GM12878 (cell line): ENCODE data around the gene SCUBE2. TPM values are rescaled to one million over a fixed set of nuclear protein-coding genes. Genes with fewer than 3 reads are reported as not detected.

ENCODE experiments used
- EED ChIP-seq: sonication (generic); IDR thresholded peaks from 2 replicates; pipeline ENCODE4 v1.6.1; 2016; ENCODE audit warnings: antibody characterized with exemption, low read depth
- HDAC6 ChIP-seq: fragments of 200-600 bp; sonication (generic); IDR thresholded peaks from one replicate; pipeline ENCODE4 v1.8.0; 2017; ENCODE audit warnings: antibody characterized with exemption; ENCODE audit not compliant: unreplicated experiment
- HDGF ChIP-seq: fragments of 450-650 bp; IDR thresholded peaks from 2 replicates; pipeline ENCODE4 v1.6.1; 2016; ENCODE audit warnings: antibody characterized with exemption
- KAT2A ChIP-seq: conservative IDR thresholded peaks from 2 replicates; pipeline ENCODE4 v1.6.1; 2011; ENCODE audit warnings: low read depth, low read length; ENCODE audit not compliant: control insufficient read depth
- KLF5 ChIP-seq: fragments of 450-650 bp; IDR thresholded peaks from 2 replicates; pipeline ENCODE4 v1.6.1; 2014; ENCODE audit warnings: mild to moderate bottlenecking; ENCODE audit not compliant: partially characterized antibody
- MTA3 ChIP-seq: IDR thresholded peaks from 2 replicates; pipeline ENCODE4 v1.6.1; 2012; ENCODE audit warnings: low read length, inconsistent platforms, borderline replicate concordance
- POU2F2 ChIP-seq: IDR thresholded peaks from 3 replicates; pipeline ENCODE4 v1.6.1; 2011; ENCODE audit warnings: low read depth, mild to moderate bottlenecking, low read length, borderline replicate concordance
- RAD21 ChIP-seq: IDR thresholded peaks from 2 replicates; pipeline ENCODE4 v1.6.1; 2011; ENCODE audit warnings: mild to moderate bottlenecking, low read depth, low read length, moderate library complexity; ENCODE audit not compliant: insufficient read depth
- RCOR1 ChIP-seq: conservative IDR thresholded peaks from 2 replicates; pipeline ENCODE4 v1.6.1; 2012; ENCODE audit warnings: low read depth, low read length, improper control_type of control experiment
- SMAD5 ChIP-seq: IDR thresholded peaks from 2 replicates; pipeline ENCODE4 v1.6.1; 2016; ENCODE audit warnings: antibody characterized with exemption, low read depth
- SMC3 ChIP-seq: IDR thresholded peaks from 2 replicates; pipeline ENCODE4 v1.6.1; 2011; ENCODE audit warnings: low read length, improper control_type of control experiment, borderline replicate concordance
- SPI1 ChIP-seq: IDR thresholded peaks from 2 replicates; pipeline ENCODE4 v1.6.1; 2011; ENCODE audit warnings: low read depth, mild to moderate bottlenecking, low read length, moderate library complexity, borderline replicate concordance; ENCODE audit not compliant: insufficient read depth
- STAT3 ChIP-seq: IDR thresholded peaks from 2 replicates; pipeline ENCODE4 v1.6.1; 2011; ENCODE audit warnings: low read depth, low read length, improper control_type of control experiment
- YY1 ChIP-seq: IDR thresholded peaks from 2 replicates; pipeline ENCODE4 v1.6.1; 2011; ENCODE audit warnings: low read depth, mild to moderate bottlenecking, low read length
- ZBED1 ChIP-seq: IDR thresholded peaks from 2 replicates; pipeline ENCODE4 v1.6.1; 2016; ENCODE audit warnings: borderline replicate concordance
- ZNF207 ChIP-seq: fragments of 450-650 bp; IDR thresholded peaks from 2 replicates; pipeline ENCODE4 v1.6.1; 2014; ENCODE audit warnings: antibody characterized with exemption, mild to moderate bottlenecking, borderline replicate concordance
- ZNF24 ChIP-seq: fragments of 450-650 bp; IDR thresholded peaks from 2 replicates; pipeline ENCODE4 v1.6.1; 2017; ENCODE audit warnings: antibody characterized with exemption, mild to moderate bottlenecking
- ZNF274 ChIP-seq: IDR thresholded peaks from one replicate; pipeline ENCODE4 v1.8.0; 2011; ENCODE audit not compliant: insufficient read length, insufficient read depth
- polyA plus RNA-seq, 11 experiments: library from polyadenylated mRNA; depleted of rRNA in 4 of 11; unstranded in 6 of 11; stranded (reverse) in 5 of 11; fragments of >200 nt; fragmentation: Nextera tagmentation in 4 of 11; fragmentation: Illumina TruSeq in 1 of 11; extraction: Ambion mirVana in 4 of 11; extraction: Trizol in 1 of 11; gene quantifications; 1 replicate in 1 of 11; 2 replicates in 10 of 11; pipeline versions ENCODE4 v1.2.1 to v1.2.3, GENCODE V29; 2011 to 2016; ENCODE audit warnings: inconsistent platforms in 2 of 11, missing spikeins in 2 of 11, low read depth in 1 of 11
- total RNA-seq, 4 experiments: library from RNA; depleted of rRNA in 3 of 4; stranded (reverse); fragments of >200 nt in 3 of 4; fragmentation: Illumina TruSeq in 1 of 4; extraction: Trizol in 1 of 4; gene quantifications; 2 replicates each; pipeline versions ENCODE4 v1.2.1 to v1.2.3, GENCODE V29; 2013 to 2021
- TF ChIP-seq, protein P1 (sequence below): fragments of 450-650 bp; IDR thresholded peaks from 2 replicates; pipeline ENCODE4 v1.6.1; 2017; ENCODE audit warnings: borderline replicate concordance
- TF ChIP-seq, protein P2 (sequence below): fragments of 450-650 bp; IDR thresholded peaks from 2 replicates; pipeline ENCODE4 v1.6.1; 2017; ENCODE audit warnings: mild to moderate bottlenecking, low read depth, inconsistent platforms; ENCODE audit not compliant: poor library complexity, severe bottlenecking
- TF ChIP-seq, protein P3 (sequence below): fragments of 450-650 bp; IDR thresholded peaks from 2 replicates; pipeline ENCODE4 v1.6.1; 2017; ENCODE audit warnings: mild to moderate bottlenecking, moderate library complexity
- TF ChIP-seq, protein P4 (sequence below), 3 experiments: IDR thresholded peaks in 2 of 3; conservative IDR thresholded peaks in 1 of 3; 2 replicates each; pipeline ENCODE4 v1.5.1; 2011; ENCODE audit warnings: low read depth in 3 of 3, low read length in 3 of 3, mild to moderate bottlenecking in 3 of 3, control low read depth in 2 of 3, moderate library complexity in 2 of 3, inconsistent platforms in 1 of 3, mixed read lengths in 1 of 3; ENCODE audit not compliant: control insufficient read depth in 2 of 3, insufficient read depth in 1 of 3; ENCODE audit errors: extremely low read depth in 1 of 3

Gene SCUBE2
- total and polyA plus RNA-seq, 10 of the 15 experiments (the other 5 are each of a cell fraction or from before 2014, with no cell fraction given), result 0.12 to 0.56 (median 0.31) TPM; not detected in 2

DNA sequence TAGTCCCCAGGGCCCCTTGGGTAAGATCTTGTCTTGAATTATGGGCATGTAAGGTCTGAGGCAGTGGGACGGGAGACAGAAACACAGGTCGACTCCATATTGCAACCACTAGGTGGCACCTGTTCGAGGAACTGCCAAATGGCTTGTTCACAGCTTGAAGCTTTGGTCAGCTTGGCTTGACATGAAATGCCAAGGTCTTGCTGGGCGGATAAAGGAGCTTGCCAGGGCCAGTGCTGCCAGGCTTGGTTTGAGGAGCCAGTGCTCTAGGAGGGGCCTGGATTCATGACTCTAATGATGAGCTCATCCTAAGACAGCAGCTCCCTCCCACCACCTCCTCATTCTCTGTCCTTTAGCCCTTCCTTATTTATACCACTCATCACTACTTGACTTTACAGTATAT is 75.7 kb downstream of the SCUBE2 start (continued):
- TF ChIP-seq KLF5, result no peak
- TF ChIP-seq STAT3, result no peak
- no peak for TF ChIP-seq POU2F2
- no peak for TF ChIP-seq RCOR1
- TF ChIP-seq YY1, result peak; percentile 75; the same call in 1 of the 2 replicates
- TF ChIP-seq, protein P1, sequence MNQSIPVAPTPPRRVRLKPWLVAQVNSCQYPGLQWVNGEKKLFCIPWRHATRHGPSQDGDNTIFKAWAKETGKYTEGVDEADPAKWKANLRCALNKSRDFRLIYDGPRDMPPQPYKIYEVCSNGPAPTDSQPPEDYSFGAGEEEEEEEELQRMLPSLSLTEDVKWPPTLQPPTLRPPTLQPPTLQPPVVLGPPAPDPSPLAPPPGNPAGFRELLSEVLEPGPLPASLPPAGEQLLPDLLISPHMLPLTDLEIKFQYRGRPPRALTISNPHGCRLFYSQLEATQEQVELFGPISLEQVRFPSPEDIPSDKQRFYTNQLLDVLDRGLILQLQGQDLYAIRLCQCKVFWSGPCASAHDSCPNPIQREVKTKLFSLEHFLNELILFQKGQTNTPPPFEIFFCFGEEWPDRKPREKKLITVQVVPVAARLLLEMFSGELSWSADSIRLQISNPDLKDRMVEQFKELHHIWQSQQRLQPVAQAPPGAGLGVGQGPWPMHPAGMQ, result no peak
- 0 out of 2 replicates have a peak, but pooled peaks have one; percentile 21 for TF ChIP-seq ZNF24
- no peak for TF ChIP-seq EED
- TF ChIP-seq SPI1, result no peak; the same call in 1 of the 2 replicates
- TF ChIP-seq ZNF274, result no peak
- peak; percentile 86 for TF ChIP-seq SMC3
- TF ChIP-seq, protein P2, sequence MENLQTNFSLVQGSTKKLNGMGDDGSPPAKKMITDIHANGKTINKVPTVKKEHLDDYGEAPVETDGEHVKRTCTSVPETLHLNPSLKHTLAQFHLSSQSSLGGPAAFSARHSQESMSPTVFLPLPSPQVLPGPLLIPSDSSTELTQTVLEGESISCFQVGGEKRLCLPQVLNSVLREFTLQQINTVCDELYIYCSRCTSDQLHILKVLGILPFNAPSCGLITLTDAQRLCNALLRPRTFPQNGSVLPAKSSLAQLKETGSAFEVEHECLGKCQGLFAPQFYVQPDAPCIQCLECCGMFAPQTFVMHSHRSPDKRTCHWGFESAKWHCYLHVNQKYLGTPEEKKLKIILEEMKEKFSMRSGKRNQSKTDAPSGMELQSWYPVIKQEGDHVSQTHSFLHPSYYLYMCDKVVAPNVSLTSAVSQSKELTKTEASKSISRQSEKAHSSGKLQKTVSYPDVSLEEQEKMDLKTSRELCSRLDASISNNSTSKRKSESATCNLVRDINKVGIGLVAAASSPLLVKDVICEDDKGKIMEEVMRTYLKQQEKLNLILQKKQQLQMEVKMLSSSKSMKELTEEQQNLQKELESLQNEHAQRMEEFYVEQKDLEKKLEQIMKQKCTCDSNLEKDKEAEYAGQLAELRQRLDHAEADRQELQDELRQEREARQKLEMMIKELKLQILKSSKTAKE, result no peak
- no peak for TF ChIP-seq KAT2A
- TF ChIP-seq, protein P3, sequence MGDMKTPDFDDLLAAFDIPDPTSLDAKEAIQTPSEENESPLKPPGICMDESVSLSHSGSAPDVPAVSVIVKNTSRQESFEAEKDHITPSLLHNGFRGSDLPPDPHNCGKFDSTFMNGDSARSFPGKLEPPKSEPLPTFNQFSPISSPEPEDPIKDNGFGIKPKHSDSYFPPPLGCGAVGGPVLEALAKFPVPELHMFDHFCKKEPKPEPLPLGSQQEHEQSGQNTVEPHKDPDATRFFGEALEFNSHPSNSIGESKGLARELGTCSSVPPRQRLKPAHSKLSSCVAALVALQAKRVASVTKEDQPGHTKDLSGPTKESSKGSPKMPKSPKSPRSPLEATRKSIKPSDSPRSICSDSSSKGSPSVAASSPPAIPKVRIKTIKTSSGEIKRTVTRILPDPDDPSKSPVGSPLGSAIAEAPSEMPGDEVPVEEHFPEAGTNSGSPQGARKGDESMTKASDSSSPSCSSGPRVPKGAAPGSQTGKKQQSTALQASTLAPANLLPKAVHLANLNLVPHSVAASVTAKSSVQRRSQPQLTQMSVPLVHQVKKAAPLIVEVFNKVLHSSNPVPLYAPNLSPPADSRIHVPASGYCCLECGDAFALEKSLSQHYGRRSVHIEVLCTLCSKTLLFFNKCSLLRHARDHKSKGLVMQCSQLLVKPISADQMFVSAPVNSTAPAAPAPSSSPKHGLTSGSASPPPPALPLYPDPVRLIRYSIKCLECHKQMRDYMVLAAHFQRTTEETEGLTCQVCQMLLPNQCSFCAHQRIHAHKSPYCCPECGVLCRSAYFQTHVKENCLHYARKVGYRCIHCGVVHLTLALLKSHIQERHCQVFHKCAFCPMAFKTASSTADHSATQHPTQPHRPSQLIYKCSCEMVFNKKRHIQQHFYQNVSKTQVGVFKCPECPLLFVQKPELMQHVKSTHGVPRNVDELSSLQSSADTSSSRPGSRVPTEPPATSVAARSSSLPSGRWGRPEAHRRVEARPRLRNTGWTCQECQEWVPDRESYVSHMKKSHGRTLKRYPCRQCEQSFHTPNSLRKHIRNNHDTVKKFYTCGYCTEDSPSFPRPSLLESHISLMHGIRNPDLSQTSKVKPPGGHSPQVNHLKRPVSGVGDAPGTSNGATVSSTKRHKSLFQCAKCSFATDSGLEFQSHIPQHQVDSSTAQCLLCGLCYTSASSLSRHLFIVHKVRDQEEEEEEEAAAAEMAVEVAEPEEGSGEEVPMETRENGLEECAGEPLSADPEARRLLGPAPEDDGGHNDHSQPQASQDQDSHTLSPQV, result no peak
- no peak for TF ChIP-seq HDAC6
- no peak for TF ChIP-seq ZNF207
- TF ChIP-seq RAD21, result peak; percentile 77
- no peak for TF ChIP-seq SMAD5
- TF ChIP-seq HDGF, result no peak
- TF ChIP-seq, protein P4, sequence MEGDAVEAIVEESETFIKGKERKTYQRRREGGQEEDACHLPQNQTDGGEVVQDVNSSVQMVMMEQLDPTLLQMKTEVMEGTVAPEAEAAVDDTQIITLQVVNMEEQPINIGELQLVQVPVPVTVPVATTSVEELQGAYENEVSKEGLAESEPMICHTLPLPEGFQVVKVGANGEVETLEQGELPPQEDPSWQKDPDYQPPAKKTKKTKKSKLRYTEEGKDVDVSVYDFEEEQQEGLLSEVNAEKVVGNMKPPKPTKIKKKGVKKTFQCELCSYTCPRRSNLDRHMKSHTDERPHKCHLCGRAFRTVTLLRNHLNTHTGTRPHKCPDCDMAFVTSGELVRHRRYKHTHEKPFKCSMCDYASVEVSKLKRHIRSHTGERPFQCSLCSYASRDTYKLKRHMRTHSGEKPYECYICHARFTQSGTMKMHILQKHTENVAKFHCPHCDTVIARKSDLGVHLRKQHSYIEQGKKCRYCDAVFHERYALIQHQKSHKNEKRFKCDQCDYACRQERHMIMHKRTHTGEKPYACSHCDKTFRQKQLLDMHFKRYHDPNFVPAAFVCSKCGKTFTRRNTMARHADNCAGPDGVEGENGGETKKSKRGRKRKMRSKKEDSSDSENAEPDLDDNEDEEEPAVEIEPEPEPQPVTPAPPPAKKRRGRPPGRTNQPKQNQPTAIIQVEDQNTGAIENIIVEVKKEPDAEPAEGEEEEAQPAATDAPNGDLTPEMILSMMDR (IDR thresholded peaks at IDR 0.05 in 2 of 3, conservative IDR thresholded peaks at IDR 0.05 in 1 of 3; ENCODE audit: control insufficient read depth in 2 of 3, extremely low read depth in 1 of 3, insufficient read depth in 1 of 3, low read depth in 3 of 3, low read length in 3 of 3), result peak; percentile 77 to 90 (median 81)
- no peak for TF ChIP-seq MTA3
- TF ChIP-seq ZBED1, result no peak
